RWPE1 (cell line): Measurements from ENCODE around the gene CHAD.

Source experiments
- CTCF ChIA-PET: fragments of 350-600 bp; sonication (Branson Sonifier 250); formaldehyde crosslinking; extraction: SDS; loops from one replicate; lab custom pipeline; 2021; lab: Yijun Ruan, JAX
- POLR2A ChIA-PET: fragments of 400-600 bp; formaldehyde crosslinking; extraction: SDS; loops from one replicate; lab custom pipeline; 2020; ENCODE audit warnings: antibody characterized with exemption; ENCODE audit not compliant: low non-redundant PET; lab: Yijun Ruan, JAX
- DNase-seq: peaks from one replicate; pipeline ENCODE4 v3.0.0; 2012; ENCODE audit warnings: low spot score
- H3K27ac ChIP-seq: fragments of 450-650 bp; 2 replicates; pipeline ENCODE4 v1.5.1; 2017
- TF ChIP-seq, protein P1 (sequence below): fragments of 450-650 bp; conservative IDR thresholded peaks from 2 replicates; pipeline ENCODE4 v1.5.1; 2017; ENCODE audit warnings: low read depth, mild to moderate bottlenecking

The CHAD gene

DNA sequence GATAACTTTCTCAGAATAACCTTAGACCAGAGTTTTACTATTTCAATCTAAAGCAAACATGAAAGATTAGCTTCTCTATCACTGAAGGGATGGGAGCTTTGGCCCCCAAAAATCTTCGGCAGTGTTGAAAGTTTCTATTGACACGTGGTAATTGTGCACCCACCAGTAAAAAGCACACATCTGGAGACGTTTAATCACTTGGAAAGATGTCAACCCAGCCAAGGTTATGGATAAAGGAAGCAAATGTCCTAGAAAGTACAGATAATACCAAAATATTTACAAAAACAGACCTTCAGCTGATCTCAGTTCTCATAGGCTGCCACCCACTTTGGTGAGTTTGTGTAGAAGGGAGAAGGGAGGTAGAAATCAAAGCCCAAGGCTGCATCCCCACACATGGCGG, 44.8 kb upstream of the CHAD start:
- ChIA-PET POLR2A (no interaction called here), CTCF (interaction anchor here (0.6 to 0.7 kb wide), 2 partner anchors 19 to 204 kb away, joined by 3 to 8 read pairs; partner anchors contain the start of gene EPN3)
- no peak for DNase-seq
- TF ChIP-seq, protein P1, sequence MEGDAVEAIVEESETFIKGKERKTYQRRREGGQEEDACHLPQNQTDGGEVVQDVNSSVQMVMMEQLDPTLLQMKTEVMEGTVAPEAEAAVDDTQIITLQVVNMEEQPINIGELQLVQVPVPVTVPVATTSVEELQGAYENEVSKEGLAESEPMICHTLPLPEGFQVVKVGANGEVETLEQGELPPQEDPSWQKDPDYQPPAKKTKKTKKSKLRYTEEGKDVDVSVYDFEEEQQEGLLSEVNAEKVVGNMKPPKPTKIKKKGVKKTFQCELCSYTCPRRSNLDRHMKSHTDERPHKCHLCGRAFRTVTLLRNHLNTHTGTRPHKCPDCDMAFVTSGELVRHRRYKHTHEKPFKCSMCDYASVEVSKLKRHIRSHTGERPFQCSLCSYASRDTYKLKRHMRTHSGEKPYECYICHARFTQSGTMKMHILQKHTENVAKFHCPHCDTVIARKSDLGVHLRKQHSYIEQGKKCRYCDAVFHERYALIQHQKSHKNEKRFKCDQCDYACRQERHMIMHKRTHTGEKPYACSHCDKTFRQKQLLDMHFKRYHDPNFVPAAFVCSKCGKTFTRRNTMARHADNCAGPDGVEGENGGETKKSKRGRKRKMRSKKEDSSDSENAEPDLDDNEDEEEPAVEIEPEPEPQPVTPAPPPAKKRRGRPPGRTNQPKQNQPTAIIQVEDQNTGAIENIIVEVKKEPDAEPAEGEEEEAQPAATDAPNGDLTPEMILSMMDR, result no peak
- H3K27ac ChIP-seq, result no peak overlapping the region

DNA sequence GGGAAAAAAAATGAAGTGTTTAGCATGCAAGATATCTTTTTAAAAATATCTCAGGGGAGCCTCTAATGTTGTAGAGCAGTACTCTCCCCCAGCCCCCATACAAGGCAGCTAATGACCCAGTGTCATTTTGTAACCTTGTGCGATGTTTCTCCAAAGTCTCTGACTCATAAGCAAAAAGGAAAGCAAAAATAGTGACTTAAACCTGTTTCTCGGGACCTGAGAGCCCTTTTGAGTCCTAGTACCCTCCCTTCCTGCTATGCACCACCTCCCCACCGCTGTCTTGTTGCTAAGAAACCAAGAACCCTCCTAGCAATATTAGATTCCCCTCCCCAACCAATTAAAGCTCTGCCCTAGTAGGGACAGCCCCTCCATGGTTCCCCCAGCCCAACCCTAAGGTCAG, 42.4 kb upstream of the CHAD start:
- DNase-seq, result no peak
- no peak overlapping the region for H3K27ac ChIP-seq
- TF ChIP-seq, protein P1, result no peak
- CTCF ChIA-PET, result interaction anchor here (1.4 kb wide), 1 partner anchor 32 kb away, joined by 4 read pairs; no protein-coding TSS in a partner anchor
- POLR2A ChIA-PET, result no interaction called here

DNA sequence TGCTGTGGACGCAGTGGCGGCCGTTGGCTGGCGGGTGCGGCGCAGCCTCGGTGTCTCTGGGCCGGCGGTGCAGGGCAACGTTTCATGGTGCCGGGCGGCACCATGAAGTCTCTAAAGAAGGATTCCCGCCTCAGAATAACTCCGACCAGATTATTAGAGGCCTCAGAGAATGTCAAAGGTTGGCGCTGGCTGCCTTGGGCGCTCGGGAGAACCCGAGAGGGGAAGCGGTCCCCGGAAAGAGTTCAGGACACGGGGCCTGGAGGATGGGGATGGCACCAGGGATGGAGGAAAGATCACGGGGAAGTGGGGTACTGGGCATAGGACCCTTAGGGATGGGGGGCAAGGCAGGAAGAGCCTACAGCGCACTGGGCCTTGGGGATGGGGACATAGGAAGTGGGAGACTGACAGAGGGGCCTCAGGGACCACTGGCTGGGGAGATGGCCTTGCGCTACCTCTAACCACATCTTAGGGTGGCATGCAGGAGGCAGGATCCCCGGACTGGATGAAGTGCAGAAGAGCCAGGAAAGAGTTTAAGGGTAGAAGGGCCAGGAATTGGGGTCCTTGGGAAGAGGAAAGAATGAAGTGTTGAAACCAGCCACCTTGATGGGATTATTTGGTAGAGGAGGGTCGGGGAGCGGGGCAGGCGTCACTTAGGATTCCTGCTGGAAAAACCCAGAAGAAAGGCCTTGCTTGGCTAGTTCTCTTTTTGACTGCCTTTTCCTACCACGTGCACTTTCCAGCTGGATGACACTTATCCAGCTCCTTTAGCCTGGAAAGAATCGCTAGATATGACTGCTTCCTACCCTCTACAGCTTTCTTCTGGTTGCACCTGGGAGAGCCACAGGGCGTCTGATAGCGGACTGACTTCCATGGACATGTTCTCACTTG, 40.1 kb upstream of the CHAD start:
- DNase-seq, result no peak
- TF ChIP-seq, protein P1, result no peak
- ChIA-PET POLR2A (interaction anchor here (0.7 kb wide), 1 partner anchor 156 kb away, joined by 6 read pairs; no protein-coding TSS in a partner anchor), CTCF (interaction anchor here (0.7 to 1.5 kb wide), 2 partner anchors 7 to 74 kb away, joined by 3 to 4 read pairs; no protein-coding TSS in a partner anchor)
- H3K27ac ChIP-seq, result peak overlapping the region; percentile 27

DNA sequence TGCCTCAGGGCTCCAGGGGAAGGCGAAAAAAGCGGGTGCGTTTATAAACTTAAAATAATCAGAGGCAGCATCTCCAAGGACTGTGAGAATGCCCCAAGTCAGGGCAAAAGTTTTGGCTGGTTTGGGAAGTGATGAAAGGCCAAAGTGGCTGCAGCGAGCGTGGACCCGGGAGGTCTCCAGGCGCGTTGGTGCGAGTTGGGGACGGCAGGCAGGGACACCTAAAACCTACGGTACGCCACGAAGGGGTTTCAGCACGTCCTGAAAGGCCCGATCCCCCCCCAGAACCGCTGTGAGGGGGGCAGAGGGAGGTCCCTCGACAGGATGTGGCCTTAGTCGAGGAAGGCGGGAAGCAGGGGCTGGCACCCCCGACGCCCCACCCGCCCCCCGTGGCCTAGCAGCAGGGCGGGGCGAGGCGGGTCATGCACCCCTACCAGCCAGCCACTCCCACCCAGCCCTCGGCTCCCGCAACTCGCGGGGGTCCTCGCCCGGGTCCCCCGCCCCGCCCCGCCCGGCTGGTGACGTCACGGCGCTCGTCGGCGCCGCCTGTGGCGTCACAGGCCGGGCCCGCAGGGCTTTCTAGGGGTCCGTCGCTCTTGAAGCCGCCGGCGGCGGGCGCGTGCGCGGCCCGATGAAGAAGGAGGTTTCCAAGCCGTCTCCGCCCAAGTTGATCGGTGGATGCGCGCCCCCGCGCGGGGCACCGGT, 39.3 kb upstream of the CHAD start, which contains the start of gene MYCBPAP:
Gene MYCBPAP, plus strand, starts transcription at position 569 of the 702 bp plus-strand sequence. CDS start 236 bp downstream, outside the sequence.
- DNase-seq, result no peak
- TF ChIP-seq, protein P1, result no peak; the same call in 1 of the 2 replicates
- H3K27ac ChIP-seq, result peak within 1 kb of the TSS; percentile 27
- POLR2A ChIA-PET, result no interaction called here
- CTCF ChIA-PET, result interaction anchor here (0.8 kb wide), 1 partner anchor 26 kb away, joined by 3 read pairs; no protein-coding TSS in a partner anchor

DNA sequence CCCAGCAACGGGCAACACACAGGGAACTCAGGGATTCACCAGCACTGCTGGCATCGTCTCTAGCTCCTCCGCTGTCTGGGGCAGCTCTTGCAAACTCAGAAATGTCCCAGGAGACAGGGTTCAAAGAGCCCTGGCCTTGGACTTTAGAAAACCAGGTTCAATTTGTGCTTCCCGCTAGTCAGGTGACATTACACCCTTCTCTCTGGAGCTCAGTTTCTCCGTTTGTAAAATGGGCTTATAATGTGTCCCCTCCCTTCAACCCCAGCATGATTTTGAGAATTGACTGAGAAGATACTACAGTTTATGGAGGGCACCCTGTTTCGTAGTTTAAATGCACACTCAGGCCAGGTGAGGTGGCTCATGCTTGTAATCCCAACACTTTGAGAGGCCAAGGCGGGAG, 37.6 kb upstream of the CHAD start:
- H3K27ac ChIP-seq, result no peak overlapping the region
- CTCF ChIA-PET, result interaction anchor here (0.6 to 1.0 kb wide), 2 partner anchors 27 to 352 kb away, joined by 3 to 4 read pairs; no protein-coding TSS in a partner anchor
- DNase-seq, result no peak
- POLR2A ChIA-PET, result interaction anchor here (0.5 kb wide), 1 partner anchor 42 kb away, joined by 3 read pairs; no protein-coding TSS in a partner anchor
- TF ChIP-seq, protein P1, result no peak

DNA sequence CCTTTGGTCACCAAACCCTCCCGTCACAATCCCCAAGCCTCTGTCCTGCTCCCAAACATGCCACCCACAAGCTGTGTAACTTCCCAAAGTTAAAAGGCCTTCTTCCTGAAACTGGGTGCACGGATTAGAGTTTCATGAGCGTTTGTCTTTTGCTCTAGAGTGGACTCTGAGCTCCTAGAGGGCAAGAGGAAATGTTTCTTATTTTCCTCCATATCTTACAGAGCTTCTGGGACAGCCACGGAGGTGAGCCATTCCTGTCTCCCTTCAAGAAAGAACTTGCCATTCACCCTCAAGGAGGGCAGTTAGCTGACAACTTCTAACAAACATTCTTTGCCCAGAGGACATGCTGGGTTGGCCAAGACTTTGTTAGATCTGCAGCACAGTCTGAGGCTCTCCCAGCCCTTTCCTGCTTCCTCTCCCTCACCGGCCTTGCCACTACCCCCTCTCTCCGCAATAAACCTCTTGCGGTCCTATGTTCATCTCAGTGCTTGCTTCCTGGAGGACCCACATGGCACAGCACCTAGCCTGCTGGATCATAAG, 37.0 kb upstream of the CHAD start:
- CTCF ChIA-PET, result interaction anchor here (1.0 to 1.1 kb wide), 2 partner anchors 23 to 26 kb away, joined by 3 read pairs; no protein-coding TSS in a partner anchor
- POLR2A ChIA-PET, result no interaction called here
- DNase-seq, result no peak

More for the DNA sequence above, 37.0 kb upstream of the CHAD start:
- TF ChIP-seq, protein P1, result no peak
- H3K27ac ChIP-seq, result no peak overlapping the region
